HepG2 (cell line): ENCODE data around the gene DYSF. TPM values are rescaled to one million over a fixed set of nuclear protein-coding genes. Genes with fewer than 3 reads are reported as not detected.

Source experiments
- ATAC-seq: fragments of 200-7000 bp; cut with Tn5 transposase; 3 replicates; pipeline ENCODE4 v1.9.1; 2020; ENCODE audit warnings: mild to moderate bottlenecking, moderate library complexity
- BruUV-seq: library from RNA; stranded (reverse); fragments of 400-500 nt; replicated peaks from 2 replicates; lab custom pipeline; 2021; lab: Mats Ljungman, UMichigan
- CTCF ChIA-PET: fragments of 300-600 bp; formaldehyde crosslinking; extraction: SDS; loops from one replicate; lab custom pipeline; 2021; ENCODE audit warnings: low total read pairs, inconsistent platforms, low intra/inter-chr PET ratio; lab: Yijun Ruan, JAX
- POLR2A ChIA-PET: fragments of 350-600 bp; sonication (Branson Sonifier 250); formaldehyde crosslinking; loops from one replicate; lab custom pipeline; 2020; ENCODE audit warnings: antibody characterized with exemption, inconsistent platforms; lab: Yijun Ruan, JAX
- DNase-seq: peaks from one replicate; pipeline ENCODE4 v3.0.0-alpha.2; 2015; ENCODE audit warnings: low spot score
- FAIRE-seq: peaks from 3 replicates; lab custom pipeline; 2011; peaks lifted over from hg19 to GRCh38; lab: Jason Lieb, UNC
- H2AFZ ChIP-seq: one replicate; pipeline ENCODE4 v1.6.1; 2011; ENCODE audit warnings: low read length, inconsistent platforms
- H3K27ac ChIP-seq: fragments of 300-600 bp; 3 replicates; pipeline ENCODE4 v1.8.0; 2011; ENCODE audit warnings: mixed run types, mild to moderate bottlenecking, mixed read lengths, low read length, inconsistent platforms; ENCODE audit not compliant: insufficient read depth; ENCODE audit errors: extremely low read length
- H3K27me3 ChIP-seq, 2 experiments: fragments of 200-600 bp in 1 of 2; 2 replicates in 1 of 2; 3 replicates in 1 of 2; pipeline versions ENCODE4 v1.6.0 to v1.8.0; 2011; ENCODE audit warnings: low read length in 2 of 2, mild to moderate bottlenecking in 2 of 2, moderate library complexity in 2 of 2, inconsistent platforms in 1 of 2; ENCODE audit not compliant: insufficient read depth in 2 of 2, control insufficient read depth in 1 of 2
- H3K36me3 ChIP-seq, 2 experiments: fragments of 200-600 bp in 1 of 2; replicated peaks in 1 of 2; 2 replicates in 1 of 2; 3 replicates in 1 of 2; pipeline versions ENCODE4 v1.5.1 to v1.8.0; 2011; ENCODE audit warnings: low read length in 2 of 2, inconsistent platforms in 1 of 2; ENCODE audit not compliant: insufficient read depth in 2 of 2, control insufficient read depth in 1 of 2
- H3K4me1 ChIP-seq: 2 replicates; pipeline ENCODE4 v1.5.1; 2012; ENCODE audit warnings: low read length, inconsistent platforms; ENCODE audit not compliant: insufficient read depth
- H3K4me2 ChIP-seq: 2 replicates; pipeline ENCODE4 v1.6.0; 2011; ENCODE audit warnings: low read depth, low read length, inconsistent platforms
- H3K4me3 ChIP-seq, 3 experiments: fragments of 200-600 bp in 1 of 3; sonication (generic), shearing (Covaris generic) in 1 of 3; replicated peaks in 1 of 3; 2 replicates each; pipeline ENCODE4 v1.5.1; 2011 to 2016; ENCODE audit warnings: low read length in 3 of 3, inconsistent platforms in 2 of 3, low read depth in 2 of 3, mild to moderate bottlenecking in 2 of 3, control low read depth in 1 of 3, mixed read lengths in 1 of 3; ENCODE audit not compliant: insufficient read depth in 1 of 3
- H3K79me2 ChIP-seq: one replicate; pipeline ENCODE4 v1.6.1; 2011; ENCODE audit warnings: low read length, inconsistent platforms; ENCODE audit not compliant: insufficient read depth
- H3K9ac ChIP-seq: 2 replicates; pipeline ENCODE4 v1.6.0; 2011; ENCODE audit warnings: mild to moderate bottlenecking, low read depth, low read length, inconsistent platforms; ENCODE audit not compliant: insufficient read depth
- H3K9me3 ChIP-seq: 2 replicates; pipeline ENCODE4 v1.5.1; 2012; ENCODE audit warnings: mild to moderate bottlenecking, low read length
- H4K20me1 ChIP-seq: 2 replicates; pipeline ENCODE4 v1.6.0; 2011; ENCODE audit warnings: inconsistent platforms, mild to moderate bottlenecking, low read length, moderate library complexity; ENCODE audit not compliant: insufficient read depth
- ATF1 ChIP-seq: IDR thresholded peaks from 2 replicates; pipeline ENCODE4 v1.6.1; 2016; ENCODE audit warnings: mild to moderate bottlenecking, control low read depth
- GTF3A ChIP-seq: sonication (generic); formaldehyde crosslinking; conservative IDR thresholded peaks from 2 replicates; pipeline ENCODE4 v1.4.0; 2020; ENCODE audit warnings: mild to moderate bottlenecking, missing genetic modification reagents
- HNF4A ChIP-seq: sonication (generic); formaldehyde crosslinking; IDR thresholded peaks from 2 replicates; pipeline ENCODE4 v1.4.0; 2020; ENCODE audit warnings: missing genetic modification reagents
- HNRNPLL ChIP-seq: fragments of 200-400 bp; formaldehyde crosslinking; IDR thresholded peaks from 2 replicates; pipeline ENCODE4 v1.6.1; 2017; ENCODE audit warnings: mild to moderate bottlenecking, low read depth, low read length; ENCODE audit not compliant: poor library complexity, severe bottlenecking
- KLF12 ChIP-seq: sonication (generic); formaldehyde crosslinking; IDR thresholded peaks from 2 replicates; pipeline ENCODE4 v1.4.0; 2020; ENCODE audit warnings: missing genetic modification reagents, borderline replicate concordance
- NFE2L1 ChIP-seq: sonication (generic); formaldehyde crosslinking; IDR thresholded peaks from 2 replicates; pipeline ENCODE4 v1.4.0; 2020; ENCODE audit warnings: missing genetic modification reagents, mild to moderate bottlenecking, borderline replicate concordance
- PPARG ChIP-seq: conservative IDR thresholded peaks from 2 replicates; pipeline ENCODE4 v1.6.1; 2016; ENCODE audit warnings: missing biosample characterization, missing genetic modification reagents
- RARA ChIP-seq: IDR thresholded peaks from 2 replicates; pipeline ENCODE4 v1.6.1; 2016; ENCODE audit warnings: missing genetic modification reagents, missing compliant biosample characterization
- REPIN1 ChIP-seq: sonication (generic); formaldehyde crosslinking; IDR thresholded peaks from 2 replicates; pipeline ENCODE4 v1.8.0; 2022; ENCODE audit warnings: missing genetic modification reagents, low read depth, mild to moderate bottlenecking, borderline replicate concordance
- ZNF615 ChIP-seq: sonication (generic); formaldehyde crosslinking; IDR thresholded peaks from 2 replicates; pipeline ENCODE4 v1.5.0; 2020; ENCODE audit warnings: mild to moderate bottlenecking, missing genetic modification reagents, borderline replicate concordance
- ZNF652 ChIP-seq: IDR thresholded peaks from 2 replicates; pipeline ENCODE4 v1.6.1; 2016; ENCODE audit warnings: low read depth, borderline replicate concordance
- WGBS: methylation state at CpG from one replicate; pipeline ENCODE4 v1.1.6; 2017; ENCODE audit warnings: low lambda C conversion rate; 5-methylcytosine and 5-hydroxymethylcytosine counted together
- in situ Hi-C: cut with HindIII; loops from 2 replicates; pipeline ENCODE4 v1.10.0; 2017; ENCODE audit warnings: low pct_unique_long_range_greater_than_20kb; ENCODE audit not compliant: extremely low pct_ligation_motif_present
- intact Hi-C: fragments of 100-400 bp; cut with micrococcal nuclease; formaldehyde crosslinking; loops from one replicate; pipeline ENCODE4 v1.10.0; 2022; ENCODE audit not compliant: unreplicated experiment
- polyA plus RNA-seq, 8 experiments: library from polyadenylated mRNA; depleted of rRNA in 3 of 8; stranded (reverse) in 7 of 8; unstranded in 1 of 8; fragments of >200 nt; fragmentation: Illumina TruSeq in 4 of 8; extraction: Trizol in 4 of 8; gene quantifications; 2 replicates each; pipeline versions ENCODE4 v1.2.1 to v1.2.3, GENCODE V29; 2011 to 2016; ENCODE audit warnings: low read depth in 4 of 8, missing spikeins in 1 of 8, mixed read lengths in 1 of 8; ENCODE audit not compliant: insufficient read depth in 1 of 8
- total RNA-seq, 5 experiments: library from RNA; depleted of rRNA; stranded (reverse); fragments of >200 nt; fragmentation: Illumina TruSeq; extraction: Trizol; gene quantifications; 2 replicates each; pipeline ENCODE4 v1.2.3, GENCODE V29; 2016; ENCODE audit warnings: low read depth in 1 of 5
- TF ChIP-seq, protein P1 (sequence below): sonication (generic); formaldehyde crosslinking; IDR thresholded peaks from 2 replicates; pipeline ENCODE4 v1.8.1; 2023; ENCODE audit warnings: mild to moderate bottlenecking, missing genetic modification reagents
- TF ChIP-seq, protein P2 (sequence below): sonication (generic); formaldehyde crosslinking; IDR thresholded peaks from 2 replicates; pipeline ENCODE4 v1.5.1; 2020; ENCODE audit warnings: mild to moderate bottlenecking, missing genetic modification reagents
- TF ChIP-seq, protein P3 (sequence below): sonication (generic); formaldehyde crosslinking; IDR thresholded peaks from 2 replicates; pipeline ENCODE4 v1.5.1; 2020; ENCODE audit warnings: missing genetic modification reagents, mild to moderate bottlenecking, borderline replicate concordance
- TF ChIP-seq, protein P4 (sequence below), 2 experiments: IDR thresholded peaks; 2 replicates each; pipeline ENCODE4 v1.6.1; 2011 to 2012; ENCODE audit warnings: low read length in 2 of 2, borderline replicate concordance in 1 of 2, low read depth in 1 of 2, mild to moderate bottlenecking in 1 of 2, moderate library complexity in 1 of 2

Gene DYSF
- total and polyA plus RNA-seq, 2 of the 13 experiments (the other 11 are each of a cell fraction or from before 2014, with no cell fraction given), result 0.15 to 2.4 TPM

DNA sequence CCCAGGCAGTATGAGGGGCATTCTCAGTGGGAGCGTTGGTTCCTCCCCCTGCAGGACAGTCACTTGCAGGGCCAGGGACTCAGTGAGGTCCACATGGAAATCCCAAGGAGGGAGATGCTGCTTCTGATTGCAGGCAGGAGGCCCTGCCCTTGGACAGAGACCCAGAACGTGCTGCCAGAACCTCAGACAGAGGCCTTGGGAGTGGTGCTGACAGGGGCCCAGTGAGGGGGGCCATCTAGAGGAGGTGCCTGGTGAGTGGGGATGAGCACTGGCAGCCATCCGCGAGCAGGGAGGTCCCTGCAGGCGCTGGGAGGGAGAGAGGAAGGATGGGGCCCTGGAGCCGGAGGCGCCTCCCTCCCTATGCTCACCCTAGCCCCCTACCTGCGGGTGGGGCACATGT is 133.1 kb downstream of the DYSF start:
- no peaks in the 10 kb centered on the region for H3K9me3 ChIP-seq
- no peaks in the 10 kb centered on the region for H3K79me2 ChIP-seq
- intact Hi-C loops, result no loop called here
- ChIA-PET POLR2A (no interaction called here), CTCF (no interaction called here)
- DNase-seq, result no peak
- no peak for ATAC-seq
- H3K27ac ChIP-seq, result no peak overlapping the region
- in situ Hi-C loops, result no loop called here
- peaks cover 8 to 16% of the 10 kb centered on the region in 2 experiments; a peak in 4 of 5 replicates for H3K27me3 ChIP-seq
- H3K4me3 ChIP-seq, result no peak overlapping the region
- H2AFZ ChIP-seq, result no peak overlapping the region
- H3K4me1 ChIP-seq, result peaks cover 8% of the 10 kb centered on the region; the same call in 1 of the 2 replicates
- FAIRE-seq, result no peak
- no peak overlapping the region for H3K9ac ChIP-seq
- H4K20me1 ChIP-seq, result no peaks in the 10 kb centered on the region
- no TSS peak for BruUV-seq
- WGBS, result 75% methylated on average over 5 of the region's 8 CpGs
- no peaks in the 10 kb centered on the region for H3K36me3 ChIP-seq
- H3K4me2 ChIP-seq, result no peak overlapping the region
- no peak for TF ChIP-seq HNF4A
- no peak for TF ChIP-seq ATF1
- TF ChIP-seq, protein P1, sequence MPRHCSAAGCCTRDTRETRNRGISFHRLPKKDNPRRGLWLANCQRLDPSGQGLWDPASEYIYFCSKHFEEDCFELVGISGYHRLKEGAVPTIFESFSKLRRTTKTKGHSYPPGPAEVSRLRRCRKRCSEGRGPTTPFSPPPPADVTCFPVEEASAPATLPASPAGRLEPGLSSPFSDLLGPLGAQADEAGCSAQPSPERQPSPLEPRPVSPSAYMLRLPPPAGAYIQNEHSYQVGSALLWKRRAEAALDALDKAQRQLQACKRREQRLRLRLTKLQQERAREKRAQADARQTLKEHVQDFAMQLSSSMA (CRISPR knock-in tag), result no peak
- TF ChIP-seq RARA (CRISPR knock-in tag), result no peak
- TF ChIP-seq REPIN1 (CRISPR knock-in tag), result no peak
- TF ChIP-seq GTF3A (CRISPR knock-in tag), result no peak
- no peak for TF ChIP-seq NFE2L1 (CRISPR knock-in tag)
- TF ChIP-seq KLF12 (CRISPR knock-in tag), result no peak
- TF ChIP-seq PPARG (CRISPR knock-in tag), result no peak
- TF ChIP-seq, protein P2, sequence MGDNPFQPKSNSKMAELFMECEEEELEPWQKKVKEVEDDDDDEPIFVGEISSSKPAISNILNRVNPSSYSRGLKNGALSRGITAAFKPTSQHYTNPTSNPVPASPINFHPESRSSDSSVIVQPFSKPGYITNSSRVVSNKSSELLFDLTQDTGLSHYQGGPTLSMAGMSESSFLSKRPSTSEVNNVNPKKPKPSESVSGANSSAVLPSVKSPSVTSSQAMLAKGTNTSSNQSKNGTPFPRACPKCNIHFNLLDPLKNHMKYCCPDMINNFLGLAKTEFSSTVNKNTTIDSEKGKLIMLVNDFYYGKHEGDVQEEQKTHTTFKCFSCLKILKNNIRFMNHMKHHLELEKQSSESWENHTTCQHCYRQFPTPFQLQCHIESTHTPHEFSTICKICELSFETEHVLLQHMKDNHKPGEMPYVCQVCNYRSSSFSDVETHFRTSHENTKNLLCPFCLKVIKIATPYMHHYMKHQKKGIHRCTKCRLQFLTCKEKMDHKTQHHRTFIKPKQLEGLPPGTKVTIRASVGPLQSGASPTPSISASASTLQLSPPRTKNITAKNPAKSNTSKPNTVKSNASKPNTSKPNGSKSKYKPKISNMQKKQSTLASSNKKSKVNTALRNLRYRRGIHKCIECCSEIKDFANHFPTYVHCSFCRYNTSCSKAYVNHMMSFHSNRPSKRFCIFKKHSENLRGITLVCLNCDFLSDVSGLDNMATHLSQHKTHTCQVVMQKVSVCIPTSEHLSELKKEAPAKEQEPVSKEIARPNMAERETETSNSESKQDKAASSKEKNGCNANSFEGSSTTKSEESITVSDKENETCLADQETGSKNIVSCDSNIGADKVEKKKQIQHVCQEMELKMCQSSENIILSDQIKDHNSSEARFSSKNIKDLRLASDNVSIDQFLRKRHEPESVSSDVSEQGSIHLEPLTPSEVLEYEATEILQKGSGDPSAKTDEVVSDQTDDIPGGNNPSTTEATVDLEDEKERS (CRISPR knock-in tag), result no peak
- no peak for TF ChIP-seq HNRNPLL
- TF ChIP-seq ZNF652, result no peak
- TF ChIP-seq ZNF615 (CRISPR knock-in tag), result no peak
- TF ChIP-seq, protein P3, sequence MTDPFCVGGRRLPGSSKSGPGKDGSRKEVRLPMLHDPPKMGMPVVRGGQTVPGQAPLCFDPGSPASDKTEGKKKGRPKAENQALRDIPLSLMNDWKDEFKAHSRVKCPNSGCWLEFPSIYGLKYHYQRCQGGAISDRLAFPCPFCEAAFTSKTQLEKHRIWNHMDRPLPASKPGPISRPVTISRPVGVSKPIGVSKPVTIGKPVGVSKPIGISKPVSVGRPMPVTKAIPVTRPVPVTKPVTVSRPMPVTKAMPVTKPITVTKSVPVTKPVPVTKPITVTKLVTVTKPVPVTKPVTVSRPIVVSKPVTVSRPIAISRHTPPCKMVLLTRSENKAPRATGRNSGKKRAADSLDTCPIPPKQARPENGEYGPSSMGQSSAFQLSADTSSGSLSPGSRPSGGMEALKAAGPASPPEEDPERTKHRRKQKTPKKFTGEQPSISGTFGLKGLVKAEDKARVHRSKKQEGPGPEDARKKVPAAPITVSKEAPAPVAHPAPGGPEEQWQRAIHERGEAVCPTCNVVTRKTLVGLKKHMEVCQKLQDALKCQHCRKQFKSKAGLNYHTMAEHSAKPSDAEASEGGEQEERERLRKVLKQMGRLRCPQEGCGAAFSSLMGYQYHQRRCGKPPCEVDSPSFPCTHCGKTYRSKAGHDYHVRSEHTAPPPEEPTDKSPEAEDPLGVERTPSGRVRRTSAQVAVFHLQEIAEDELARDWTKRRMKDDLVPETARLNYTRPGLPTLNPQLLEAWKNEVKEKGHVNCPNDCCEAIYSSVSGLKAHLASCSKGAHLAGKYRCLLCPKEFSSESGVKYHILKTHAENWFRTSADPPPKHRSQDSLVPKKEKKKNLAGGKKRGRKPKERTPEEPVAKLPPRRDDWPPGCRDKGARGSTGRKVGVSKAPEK, result no peak
- TF ChIP-seq, protein P4, sequence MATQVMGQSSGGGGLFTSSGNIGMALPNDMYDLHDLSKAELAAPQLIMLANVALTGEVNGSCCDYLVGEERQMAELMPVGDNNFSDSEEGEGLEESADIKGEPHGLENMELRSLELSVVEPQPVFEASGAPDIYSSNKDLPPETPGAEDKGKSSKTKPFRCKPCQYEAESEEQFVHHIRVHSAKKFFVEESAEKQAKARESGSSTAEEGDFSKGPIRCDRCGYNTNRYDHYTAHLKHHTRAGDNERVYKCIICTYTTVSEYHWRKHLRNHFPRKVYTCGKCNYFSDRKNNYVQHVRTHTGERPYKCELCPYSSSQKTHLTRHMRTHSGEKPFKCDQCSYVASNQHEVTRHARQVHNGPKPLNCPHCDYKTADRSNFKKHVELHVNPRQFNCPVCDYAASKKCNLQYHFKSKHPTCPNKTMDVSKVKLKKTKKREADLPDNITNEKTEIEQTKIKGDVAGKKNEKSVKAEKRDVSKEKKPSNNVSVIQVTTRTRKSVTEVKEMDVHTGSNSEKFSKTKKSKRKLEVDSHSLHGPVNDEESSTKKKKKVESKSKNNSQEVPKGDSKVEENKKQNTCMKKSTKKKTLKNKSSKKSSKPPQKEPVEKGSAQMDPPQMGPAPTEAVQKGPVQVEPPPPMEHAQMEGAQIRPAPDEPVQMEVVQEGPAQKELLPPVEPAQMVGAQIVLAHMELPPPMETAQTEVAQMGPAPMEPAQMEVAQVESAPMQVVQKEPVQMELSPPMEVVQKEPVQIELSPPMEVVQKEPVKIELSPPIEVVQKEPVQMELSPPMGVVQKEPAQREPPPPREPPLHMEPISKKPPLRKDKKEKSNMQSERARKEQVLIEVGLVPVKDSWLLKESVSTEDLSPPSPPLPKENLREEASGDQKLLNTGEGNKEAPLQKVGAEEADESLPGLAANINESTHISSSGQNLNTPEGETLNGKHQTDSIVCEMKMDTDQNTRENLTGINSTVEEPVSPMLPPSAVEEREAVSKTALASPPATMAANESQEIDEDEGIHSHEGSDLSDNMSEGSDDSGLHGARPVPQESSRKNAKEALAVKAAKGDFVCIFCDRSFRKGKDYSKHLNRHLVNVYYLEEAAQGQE (IDR thresholded peaks at IDR 0.05; ENCODE audit: borderline replicate concordance in 1 of 2, low read depth in 1 of 2, low read length in 2 of 2), result no peak
